Endometrium (tissue), 2 donors: Measurements from ENCODE around the gene PHACTR1.
"Not testable (repeated sequence)": the region's sequence is repeated elsewhere in the genome, so short reads cannot be mapped to it uniquely, and the experiment has no call there.

ENCODE experiments used
- FAIRE-seq: peaks from 2 replicates; lab custom pipeline; 2012; peaks lifted over from hg19 to GRCh38; lab: Jason Lieb, UNC
- donor health status: control.
- donor health status: control.

Gene PHACTR1

GRCh38 chr6:13315896-13316295 lies 599.3 kb downstream of the PHACTR1 start:
- no peak for FAIRE-seq

- FAIRE-seq: no peak
Observed at GRCh38 chr6:13318821-13319220, 602.3 kb downstream of the PHACTR1 start.

DNA sequence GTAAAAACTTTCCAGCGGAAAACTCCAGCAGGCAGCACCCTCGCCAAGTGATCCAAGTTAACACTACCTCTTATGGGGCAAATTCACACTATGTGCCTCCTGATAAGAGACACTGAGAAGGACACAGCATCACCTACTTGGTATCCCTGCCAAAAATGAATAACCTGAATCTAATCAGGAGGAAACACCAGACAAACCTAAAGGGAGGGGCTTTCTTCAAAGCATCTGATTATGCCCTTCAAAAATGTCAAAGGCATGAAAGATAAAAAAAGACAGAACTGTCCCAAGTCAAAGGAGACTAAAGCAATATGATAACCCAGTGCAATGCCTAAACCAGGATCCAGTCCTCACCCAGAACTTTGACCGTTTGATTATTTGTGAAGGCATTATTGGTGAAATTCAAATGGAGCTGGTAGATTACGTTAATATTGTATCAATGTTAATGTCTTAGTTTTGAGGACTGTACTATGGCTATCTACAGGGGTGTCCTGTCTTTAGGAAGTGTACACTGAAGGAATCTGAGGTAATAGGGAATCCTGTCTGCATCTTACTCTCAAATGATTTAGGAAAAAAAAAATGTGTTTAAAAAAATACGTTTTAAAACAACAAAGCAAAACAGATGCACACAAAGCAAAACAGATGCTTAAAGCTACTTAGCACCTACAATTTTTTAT lies 603.5 kb downstream of the PHACTR1 start:
- no peak for FAIRE-seq

- FAIRE-seq: not testable (repeated sequence)
Observed at GRCh38 chr6:13326031-13326586, 609.5 kb downstream of the PHACTR1 start.

DNA sequence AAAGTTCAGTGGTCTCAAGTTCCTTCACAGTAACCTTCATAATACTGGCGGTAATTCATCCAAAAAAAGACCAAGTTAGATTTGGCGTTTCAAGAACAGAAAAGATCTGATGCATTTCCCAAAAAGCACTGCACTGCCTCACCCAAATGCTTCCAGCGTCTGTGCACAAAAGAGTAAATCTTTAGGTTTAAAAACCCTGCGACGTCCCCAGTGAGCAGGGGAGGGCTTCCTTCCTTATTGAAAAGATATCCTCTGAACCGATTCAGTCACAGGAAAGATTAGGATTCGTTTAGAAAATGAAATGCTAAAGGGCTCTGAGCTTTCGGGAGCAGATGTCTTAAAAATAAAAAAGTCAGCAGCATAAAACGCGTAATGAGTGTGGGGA lies 611.1 kb downstream of the PHACTR1 start:
- FAIRE-seq: no peak

GRCh38 chr6:13328076-13328874 lies 611.7 kb downstream of the PHACTR1 start, which contains the start of gene TBC1D7:
TBC1D7 (minus strand) TSS chr6:13328537; CDS start chr6:13326898, 1,639 bp downstream.
- FAIRE-seq: no peak

DNA sequence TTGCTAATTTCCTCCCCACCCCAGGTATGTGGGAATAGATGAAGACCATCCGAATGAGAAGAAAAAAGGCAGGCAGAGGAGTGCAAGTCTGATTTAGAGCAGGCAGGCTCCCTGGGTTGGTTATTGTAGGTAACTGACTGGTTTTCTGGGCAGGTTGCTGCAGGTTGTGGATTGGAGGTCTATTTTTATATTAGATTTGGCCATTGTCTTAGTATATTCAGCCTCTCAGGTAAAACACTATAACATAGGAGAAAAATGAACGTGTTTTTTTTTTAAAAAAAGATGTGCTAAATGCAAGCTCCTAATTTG lies 612.3 kb downstream of the PHACTR1 start:
- FAIRE-seq: no peak

GRCh38 chr6:13331516-13332348 lies 615.2 kb downstream of the PHACTR1 start:
- no peak for FAIRE-seq

GRCh38 chr6:13332349-13332706 lies 615.8 kb downstream of the PHACTR1 start:
- no peak for FAIRE-seq

- FAIRE-seq: no peak
Observed at GRCh38 chr6:13334953-13335352, 618.4 kb downstream of the PHACTR1 start.

DNA sequence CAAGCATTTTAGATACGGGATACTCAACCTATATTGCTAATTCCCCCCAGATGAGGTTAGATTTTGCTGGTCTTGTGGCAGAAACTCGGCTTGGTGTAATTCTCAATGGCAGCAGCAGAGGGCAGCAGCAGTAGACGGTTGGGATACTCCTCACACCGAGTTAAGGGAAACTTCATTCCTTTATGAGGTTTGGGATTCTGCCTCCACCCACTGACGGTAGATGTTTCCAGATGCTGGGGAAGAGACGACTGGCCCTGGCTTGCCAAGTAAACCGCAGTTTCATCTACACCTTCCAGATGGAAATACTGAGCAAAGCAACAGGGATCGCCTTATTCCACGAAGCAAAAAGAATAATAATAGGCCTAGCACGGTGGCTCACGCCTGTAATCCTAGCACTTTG lies 620.0 kb downstream of the PHACTR1 start:
- peak; percentile 65 for FAIRE-seq

GRCh38 chr6:13338038-13338437 lies 621.5 kb downstream of the PHACTR1 start:
- FAIRE-seq: no peak
